NB4 (cell line): ENCODE data around the gene KSR2.
"Not testable (repeated sequence)": the region's sequence is repeated elsewhere in the genome, so short reads cannot be mapped to it uniquely, and the experiment has no call there.

ENCODE experiments used
- DNase-seq: peaks from one replicate; pipeline ENCODE4 v3.0.0; 2010; ENCODE audit warnings: low read depth
- H3K4me3 ChIP-seq: one replicate; pipeline ENCODE4 v1.5.1; 2011; ENCODE audit warnings: mild to moderate bottlenecking, low read depth, low read length, moderate library complexity
- MYC ChIP-seq: IDR thresholded peaks from 2 replicates; pipeline ENCODE4 v1.6.1; 2011; ENCODE audit warnings: low read depth, low read length
- POLR2A ChIP-seq: IDR thresholded peaks from 2 replicates; pipeline ENCODE4 v1.6.1; 2011; ENCODE audit warnings: mild to moderate bottlenecking; ENCODE audit not compliant: insufficient read length; ENCODE audit errors: extremely low read depth
- TF ChIP-seq, protein P1 (sequence below): IDR thresholded peaks from one replicate; pipeline ENCODE4 v1.5.1; 2012; ENCODE audit warnings: low read depth, low read length
- TF ChIP-seq, protein P2 (sequence below): IDR thresholded peaks from 2 replicates; pipeline ENCODE4 v1.6.1; 2011; ENCODE audit warnings: low read depth, low read length

The KSR2 gene

DNA sequence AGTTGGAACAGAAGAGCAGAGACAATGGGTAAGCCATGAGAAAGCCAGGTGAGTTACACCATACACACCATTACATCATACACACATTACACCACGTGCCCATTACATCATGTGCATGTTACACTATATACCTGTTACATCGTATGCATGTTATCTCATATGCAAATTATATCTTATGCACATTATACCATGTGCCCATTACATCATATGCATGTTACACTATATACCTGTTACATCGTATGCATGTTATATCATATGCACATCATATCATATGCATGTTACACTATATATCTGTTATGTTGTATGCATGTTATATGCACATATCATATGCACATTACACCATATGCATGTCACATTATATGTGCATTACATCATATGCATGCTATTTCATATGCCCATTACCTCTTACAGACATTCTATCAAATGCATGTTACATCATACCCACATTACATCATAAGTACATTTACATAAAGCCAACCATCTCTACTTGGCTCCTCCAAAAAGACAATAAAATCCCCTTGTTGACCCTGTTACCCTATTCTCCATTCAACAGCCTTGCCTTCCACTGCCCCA is 207.2 kb downstream of the KSR2 start:
- DNase-seq, result no peak
- no peak overlapping the region for H3K4me3 ChIP-seq
- TF ChIP-seq POLR2A (no peak), MYC (no peak)
- TF ChIP-seq, protein P1, sequence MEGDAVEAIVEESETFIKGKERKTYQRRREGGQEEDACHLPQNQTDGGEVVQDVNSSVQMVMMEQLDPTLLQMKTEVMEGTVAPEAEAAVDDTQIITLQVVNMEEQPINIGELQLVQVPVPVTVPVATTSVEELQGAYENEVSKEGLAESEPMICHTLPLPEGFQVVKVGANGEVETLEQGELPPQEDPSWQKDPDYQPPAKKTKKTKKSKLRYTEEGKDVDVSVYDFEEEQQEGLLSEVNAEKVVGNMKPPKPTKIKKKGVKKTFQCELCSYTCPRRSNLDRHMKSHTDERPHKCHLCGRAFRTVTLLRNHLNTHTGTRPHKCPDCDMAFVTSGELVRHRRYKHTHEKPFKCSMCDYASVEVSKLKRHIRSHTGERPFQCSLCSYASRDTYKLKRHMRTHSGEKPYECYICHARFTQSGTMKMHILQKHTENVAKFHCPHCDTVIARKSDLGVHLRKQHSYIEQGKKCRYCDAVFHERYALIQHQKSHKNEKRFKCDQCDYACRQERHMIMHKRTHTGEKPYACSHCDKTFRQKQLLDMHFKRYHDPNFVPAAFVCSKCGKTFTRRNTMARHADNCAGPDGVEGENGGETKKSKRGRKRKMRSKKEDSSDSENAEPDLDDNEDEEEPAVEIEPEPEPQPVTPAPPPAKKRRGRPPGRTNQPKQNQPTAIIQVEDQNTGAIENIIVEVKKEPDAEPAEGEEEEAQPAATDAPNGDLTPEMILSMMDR, result no peak
- TF ChIP-seq, protein P2, sequence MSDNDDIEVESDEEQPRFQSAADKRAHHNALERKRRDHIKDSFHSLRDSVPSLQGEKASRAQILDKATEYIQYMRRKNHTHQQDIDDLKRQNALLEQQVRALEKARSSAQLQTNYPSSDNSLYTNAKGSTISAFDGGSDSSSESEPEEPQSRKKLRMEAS, result no peak

DNA sequence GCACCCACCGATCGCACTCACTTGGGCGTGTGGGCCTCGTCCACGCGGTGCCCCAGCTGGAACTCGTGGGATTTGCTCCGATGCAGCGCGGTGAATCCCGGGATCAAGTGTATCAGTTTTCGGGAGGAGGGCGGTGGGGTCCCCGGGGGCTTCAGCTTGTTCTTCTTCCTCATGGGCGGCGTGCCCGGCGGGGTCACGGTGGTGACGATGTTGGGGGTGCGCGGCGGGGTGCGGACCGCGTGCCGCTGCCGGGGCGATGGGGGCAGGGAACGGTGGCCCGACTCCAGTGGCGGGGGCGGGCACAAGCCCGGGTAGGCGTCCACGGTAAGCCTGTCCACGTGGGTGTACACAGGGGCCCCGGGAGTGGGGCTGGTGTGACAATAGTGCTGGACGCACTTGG is 207.8 kb downstream of the KSR2 start:
- TF ChIP-seq, protein P1, result no peak
- TF ChIP-seq POLR2A (no peak), MYC (no peak)
- TF ChIP-seq, protein P2, result no peak
- H3K4me3 ChIP-seq, result no peak overlapping the region
- DNase-seq, result no peak

DNA sequence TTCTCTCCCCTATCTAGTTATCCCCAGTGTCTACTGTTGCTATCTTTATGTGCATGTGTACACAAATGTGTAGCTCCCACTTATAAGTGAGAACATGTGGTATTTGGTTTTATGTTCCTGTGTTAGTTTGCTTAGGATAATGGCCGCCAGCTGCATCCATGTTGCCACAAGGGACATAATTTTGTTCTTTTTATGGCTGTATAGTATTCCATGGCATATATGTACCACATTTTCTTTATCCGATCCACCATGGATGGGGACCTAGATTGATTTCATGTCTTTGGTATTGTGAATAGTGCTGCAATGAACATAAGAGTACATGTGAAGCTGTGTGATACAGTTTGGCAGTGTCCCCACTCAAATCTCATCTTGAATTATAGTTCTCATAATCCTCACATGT is 218.1 kb downstream of the KSR2 start:
- TF ChIP-seq, protein P2, result no peak
- TF ChIP-seq, protein P1, result no peak
- TF ChIP-seq MYC (no peak), POLR2A (no peak)
- no peak for DNase-seq
- H3K4me3 ChIP-seq, result no peak overlapping the region

DNA sequence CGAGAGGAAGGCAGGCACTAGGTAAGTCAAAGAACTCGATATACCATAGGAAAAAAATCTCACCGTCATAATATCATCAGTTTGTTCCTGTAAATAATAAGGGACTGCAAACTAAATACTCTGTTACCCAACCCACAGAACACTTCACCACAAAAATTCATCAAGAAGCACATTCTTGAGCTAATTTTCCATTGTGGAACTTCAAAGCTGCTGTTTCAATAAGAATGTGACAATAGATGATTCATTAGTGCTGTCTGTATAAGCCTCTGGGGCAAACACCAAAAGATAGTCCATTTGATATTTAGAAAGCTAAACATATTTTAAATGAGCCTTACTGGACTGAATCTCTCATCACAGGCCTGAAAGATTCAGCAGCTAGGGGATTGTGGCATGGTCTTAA is 219.4 kb downstream of the KSR2 start:
- no peak overlapping the region for H3K4me3 ChIP-seq
- TF ChIP-seq MYC (no peak), POLR2A (no peak)
- TF ChIP-seq, protein P1, result no peak
- TF ChIP-seq, protein P2, result no peak
- DNase-seq, result no peak

DNA sequence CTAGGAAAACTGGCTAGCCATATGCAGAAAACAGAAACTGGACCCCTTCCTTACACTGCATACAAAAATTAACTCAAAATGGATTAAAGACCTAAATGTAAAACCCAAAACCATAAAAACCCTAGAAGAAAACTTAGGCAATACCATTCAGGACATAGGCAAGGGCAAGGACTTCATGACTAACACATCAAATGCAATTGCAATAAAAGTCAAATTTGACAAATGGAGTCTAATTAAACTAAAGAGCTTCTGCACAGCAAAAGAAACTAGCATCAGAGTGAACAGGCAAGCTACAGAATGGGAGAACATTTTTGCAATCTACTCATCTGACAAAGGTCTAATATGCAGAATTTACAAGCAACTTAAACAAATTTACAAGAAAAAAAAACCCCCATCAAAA is 222.4 kb downstream of the KSR2 start:
- not testable (repeated sequence) for H3K4me3 ChIP-seq, DNase-seq

DNA sequence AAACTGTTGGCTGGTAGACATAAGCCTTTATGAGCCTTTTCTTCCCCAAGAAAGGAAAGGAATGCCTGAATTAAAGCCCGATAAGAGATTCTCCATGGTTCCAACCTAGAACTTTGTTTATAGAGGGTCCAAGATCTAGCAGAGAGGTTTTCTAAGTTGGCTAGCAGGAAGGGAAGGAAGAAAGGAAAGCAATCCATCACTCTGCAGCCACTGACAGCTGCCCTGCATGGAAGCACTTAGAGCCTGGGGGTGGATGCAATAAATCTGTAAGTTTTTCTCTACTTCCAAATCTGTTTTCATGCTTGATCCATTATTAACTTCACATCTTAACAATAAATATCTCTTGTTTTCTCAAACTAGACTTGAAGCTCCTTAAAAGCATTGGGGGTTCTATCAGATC is 224.4 kb downstream of the KSR2 start:
- no peak for DNase-seq
- TF ChIP-seq, protein P2, result no peak
- TF ChIP-seq MYC (no peak), POLR2A (no peak)
- TF ChIP-seq, protein P1, result no peak
- no peak overlapping the region for H3K4me3 ChIP-seq
